Inferior parietal cortex (tissue), 1 donor: ENCODE measurements around the gene COMT.
"Not testable (repeated sequence)": the region's sequence is repeated elsewhere in the genome, so short reads cannot be mapped to it uniquely, and the experiment has no call there.

Source experiments
- DNase-seq: peaks from one replicate; pipeline ENCODE4 v3.0.0-alpha.2; 2016; ENCODE audit errors: extremely low spot score

Gene COMT

GRCh38 chr22:19941365-19942082, at the start of gene COMT, which contains the start of gene TXNRD2:
Gene COMT, plus strand, starts transcription at chr22:19941772. Its CDS starts 20,755 bp downstream, at chr22:19962527.
Gene TXNRD2, minus strand, starts transcription at chr22:19941818. Its CDS starts 15 bp downstream, at chr22:19941803.
- DNase-seq: peak; percentile 65

DNA sequence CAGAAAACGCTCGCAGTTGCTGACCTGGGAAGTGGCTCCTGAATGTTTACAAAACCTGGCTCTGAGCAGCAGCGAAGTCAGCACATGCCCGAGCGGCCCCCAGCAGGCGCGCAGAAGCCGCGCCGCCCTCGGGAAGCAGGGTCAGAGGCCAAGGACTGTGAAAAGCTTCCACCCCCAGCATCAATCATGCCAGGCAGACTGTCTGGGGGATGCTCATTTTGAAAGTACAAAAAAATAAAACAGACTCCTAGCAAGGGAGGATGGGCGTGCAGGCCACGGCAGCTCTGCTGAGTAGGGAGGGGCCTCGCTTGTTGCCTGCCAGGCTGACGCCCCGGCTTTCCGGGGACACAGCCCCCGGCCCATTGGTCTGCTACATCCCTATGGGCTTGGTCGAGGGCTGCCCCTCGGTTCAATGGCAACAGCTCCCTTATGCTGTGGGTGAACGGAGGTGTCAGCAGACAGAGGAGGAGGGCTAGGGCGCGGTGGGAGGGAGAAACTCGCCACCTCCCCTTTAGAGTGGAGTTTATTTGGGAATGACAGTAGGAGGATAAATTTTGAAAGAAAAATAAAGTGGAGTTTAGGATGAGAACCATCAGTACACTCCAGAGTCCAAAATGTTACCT, 49.2 kb upstream of the COMT start:
- DNase-seq: no peak

GRCh38 chr22:19892925-19893324, 48.6 kb upstream of the COMT start:
- no peak for DNase-seq

- DNase-seq: no peak
These were observed 48.2 kb upstream of the COMT start for GRCh38 chr22:19893363-19893762.

DNA sequence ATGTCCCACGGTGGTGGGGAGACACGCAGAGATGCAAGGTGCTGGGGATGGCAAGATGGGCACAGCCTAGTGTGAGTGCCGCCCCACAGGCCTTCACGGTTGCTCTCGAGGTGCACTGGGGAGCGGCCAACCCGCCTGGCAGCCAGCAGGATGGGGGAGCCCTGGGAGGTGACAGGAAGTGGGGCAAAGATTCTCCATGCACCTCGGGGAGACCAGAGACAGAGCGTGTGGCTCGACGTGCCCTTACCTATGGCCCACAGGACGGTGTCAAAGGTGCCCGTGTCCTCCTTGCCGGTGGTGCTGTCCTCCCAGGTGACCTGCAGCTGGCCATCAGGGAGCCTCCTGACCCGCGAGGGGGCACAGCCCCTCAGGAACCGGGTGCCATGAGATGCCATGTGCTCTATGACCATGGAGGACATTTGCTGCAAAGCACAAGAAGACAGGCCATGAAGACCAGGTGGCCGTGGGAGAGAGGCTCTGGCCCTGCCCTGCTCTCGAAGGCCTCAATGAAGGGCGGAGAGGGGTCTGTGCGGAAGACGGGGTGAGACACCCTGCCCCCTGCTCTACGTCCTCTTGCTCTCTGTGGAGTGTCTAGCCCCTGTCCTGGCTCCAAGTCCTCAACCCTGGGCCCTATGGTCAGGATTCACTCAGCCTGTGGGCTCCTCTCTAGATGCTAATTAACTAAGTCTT, 46.3 kb upstream of the COMT start:
- no peak for DNase-seq

- DNase-seq: no peak
These were observed 44.8 kb upstream of the COMT start for GRCh38 chr22:19896665-19897355.

GRCh38 chr22:19897726-19898125, 43.8 kb upstream of the COMT start:
- DNase-seq: no peak

DNA sequence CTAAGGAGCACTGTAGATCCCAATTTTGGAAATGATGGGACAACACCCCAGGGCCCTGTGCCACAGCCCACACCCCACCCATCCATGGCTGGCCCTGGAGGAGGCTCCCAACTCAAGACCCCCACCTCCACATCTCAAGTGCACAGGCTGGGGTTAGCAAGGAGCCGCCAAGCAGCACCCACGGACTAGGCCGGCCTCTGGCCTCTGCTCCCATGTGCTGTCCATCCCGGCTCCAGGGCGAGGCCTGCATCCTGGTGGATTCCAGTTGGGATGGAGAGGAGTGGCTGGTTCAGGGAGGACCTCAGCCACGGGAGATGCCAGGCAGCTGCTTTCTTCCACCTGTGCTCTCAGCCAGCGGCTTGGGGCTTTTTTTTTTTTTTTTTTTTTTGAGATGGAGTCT, 43.4 kb upstream of the COMT start:
- DNase-seq: no peak

DNA sequence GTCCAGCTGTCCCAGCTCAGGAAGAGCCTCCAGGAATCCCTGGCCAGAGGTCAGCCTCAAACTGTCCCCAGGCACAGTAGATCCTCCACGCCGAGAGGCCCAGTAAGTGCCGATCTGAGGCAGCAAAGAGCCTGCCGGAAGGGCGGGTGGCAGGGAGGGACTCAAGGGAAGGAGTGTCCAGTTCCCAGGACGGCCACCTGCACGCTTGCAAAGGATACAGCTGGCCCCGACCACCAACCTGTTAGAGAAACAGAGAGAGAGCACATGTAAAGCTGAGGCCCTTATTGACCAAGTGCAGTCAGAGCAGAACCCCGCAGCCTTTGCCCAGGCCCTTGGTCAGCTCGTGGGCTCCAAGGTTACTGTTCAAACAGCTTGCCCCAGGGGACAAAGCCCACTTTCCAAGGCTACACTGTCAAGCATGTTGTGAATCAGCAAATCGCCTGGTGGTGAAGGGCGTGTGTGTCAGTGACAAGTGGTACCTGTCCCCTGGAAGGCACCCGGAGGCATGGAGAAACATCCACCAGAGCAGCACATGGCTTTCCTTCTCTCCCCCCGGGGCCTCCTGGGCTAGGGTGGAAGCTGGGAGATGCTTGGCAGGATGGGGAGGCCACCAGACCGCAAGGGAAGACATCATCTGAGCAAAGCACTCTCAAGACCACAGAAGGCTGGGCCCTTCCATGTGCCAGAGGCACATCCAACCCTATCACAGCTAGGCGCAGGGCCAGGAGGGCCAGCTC, 42.6 kb upstream of the COMT start:
- no peak for DNase-seq

GRCh38 chr22:19900707-19901436, 40.7 kb upstream of the COMT start:
- no peak for DNase-seq

- no peak for DNase-seq
These were observed 39.9 kb upstream of the COMT start for GRCh38 chr22:19901577-19902244.

DNA sequence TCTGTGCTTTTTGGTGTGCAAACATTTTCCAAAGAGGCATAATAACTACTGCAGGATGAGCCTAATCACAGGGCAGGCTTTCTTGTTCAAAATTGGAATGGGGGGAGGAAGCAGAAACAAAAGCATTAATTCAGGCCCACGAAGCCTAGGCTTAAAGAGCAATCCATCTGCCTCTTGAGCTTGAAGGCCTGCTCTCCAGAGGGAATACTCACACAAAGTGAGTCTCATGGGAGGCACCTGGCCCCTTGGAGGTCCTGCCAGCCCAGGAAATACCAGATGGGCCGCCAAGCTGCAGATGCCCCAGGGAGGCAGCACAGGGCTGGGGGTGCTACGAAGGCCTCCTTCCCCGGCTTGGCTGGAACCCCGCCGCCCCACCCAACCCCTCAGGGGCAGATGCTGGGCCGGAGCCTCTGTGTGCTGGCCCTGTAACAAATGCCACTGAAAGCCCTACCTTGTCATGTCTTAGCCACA, 39.3 kb upstream of the COMT start:
- no peak for DNase-seq

- DNase-seq: no peak
These were observed 38.5 kb upstream of the COMT start for GRCh38 chr22:19903031-19903430.

- no peak for DNase-seq
These were observed 38.1 kb upstream of the COMT start for GRCh38 chr22:19903513-19903912.

DNA sequence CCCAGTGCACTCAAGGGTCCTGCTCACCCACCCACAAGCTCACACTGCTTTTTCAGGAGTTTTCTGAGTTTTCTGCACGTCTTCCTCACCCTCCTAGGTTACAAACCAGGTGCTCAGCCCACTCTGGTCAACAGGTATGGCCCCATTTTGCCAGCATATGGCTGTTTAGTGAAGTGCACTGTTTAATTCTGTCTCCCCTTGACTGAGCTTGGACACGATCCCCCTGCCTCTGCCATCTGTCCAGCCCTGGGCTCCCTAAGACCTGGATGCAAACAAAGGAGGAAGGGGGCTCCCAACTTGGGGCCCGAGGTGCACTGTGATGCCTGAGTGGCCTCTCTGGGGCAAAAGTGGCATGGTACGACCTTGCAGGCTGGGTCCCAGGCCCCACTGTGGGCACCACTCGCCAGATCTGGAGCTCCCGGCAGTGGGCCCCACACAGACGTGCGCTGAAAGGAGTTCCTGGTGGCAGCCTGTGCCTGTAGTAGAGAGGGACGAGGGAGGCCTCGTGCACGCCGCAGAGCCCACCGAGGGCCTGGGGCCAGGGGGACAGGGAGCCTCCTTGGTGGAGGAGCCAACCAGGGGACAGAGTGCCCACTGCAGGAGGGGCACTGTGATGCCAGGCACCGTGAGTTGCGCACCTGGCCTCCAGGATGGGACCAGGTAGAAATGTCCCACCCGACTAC, 37.3 kb upstream of the COMT start:
- DNase-seq: no peak

- DNase-seq: no peak
These were observed 36.6 kb upstream of the COMT start for GRCh38 chr22:19904935-19905334.

DNA sequence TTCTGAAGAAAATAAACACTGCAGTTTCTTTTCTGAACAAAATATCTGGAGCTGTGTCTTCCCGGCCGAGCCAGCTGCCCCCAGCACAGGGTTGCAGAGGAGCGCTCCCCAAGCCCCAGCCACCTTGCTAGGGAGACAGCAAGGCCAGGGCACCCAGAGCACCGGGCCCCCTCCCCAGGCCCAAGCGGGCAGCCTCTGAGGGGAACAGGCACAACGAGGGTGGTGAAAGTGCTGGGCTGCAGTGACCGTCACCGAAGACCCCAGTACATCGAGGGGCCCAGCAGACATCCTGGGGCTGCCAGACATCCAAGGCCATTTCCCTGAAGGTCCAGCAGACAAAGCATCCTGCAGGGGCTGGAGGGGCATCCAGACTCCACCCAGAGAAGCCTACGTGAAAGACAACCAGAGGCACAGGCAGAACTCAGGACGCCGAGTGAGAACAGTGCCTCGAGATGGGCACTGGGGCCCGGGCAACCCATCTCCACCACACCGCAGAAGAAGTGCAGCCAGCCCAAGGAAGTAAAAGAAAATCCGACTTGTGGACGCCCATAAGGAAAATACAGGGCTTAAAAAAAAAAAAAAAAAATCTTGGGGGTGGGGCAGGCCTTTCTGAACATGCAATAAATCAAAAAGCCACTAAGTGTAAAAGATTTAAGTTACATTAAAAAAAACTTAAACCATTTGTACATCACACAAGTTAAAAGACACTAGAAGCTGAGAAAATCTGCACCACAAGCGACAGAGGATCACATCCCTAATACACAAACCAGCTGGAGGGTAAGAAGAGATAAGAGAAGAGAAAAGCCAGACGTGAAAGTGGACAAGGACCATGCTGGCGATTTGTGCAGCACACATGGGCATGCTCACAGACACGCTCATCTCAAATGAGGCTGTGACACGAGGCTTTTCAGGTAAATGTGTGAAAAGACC, 36.0 kb upstream of the COMT start:
- no peak for DNase-seq

DNA sequence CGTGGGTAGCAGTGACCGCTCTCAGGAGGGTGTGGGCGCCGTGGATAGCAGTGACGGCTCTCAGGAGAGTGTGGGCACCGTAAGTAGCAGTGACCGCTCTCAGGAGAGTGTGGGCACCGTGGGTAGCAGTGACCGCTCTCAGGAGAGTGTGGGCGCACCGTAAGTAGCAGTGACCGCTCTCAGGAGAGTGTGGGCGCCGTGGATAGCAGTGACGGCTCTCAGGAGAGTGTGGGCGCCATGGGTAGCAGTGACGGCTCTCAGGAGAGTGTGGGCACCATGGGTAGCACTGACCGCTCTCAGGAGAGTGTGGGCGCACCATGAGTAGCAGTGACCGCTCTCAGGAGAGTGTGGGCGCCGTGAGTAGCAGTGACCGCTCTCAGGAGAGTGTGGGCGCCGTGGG, 34.7 kb upstream of the COMT start:
- not testable (repeated sequence) for DNase-seq
